ENCODE results near the gene PCCA. TPM values are rescaled to one million over a fixed set of nuclear protein-coding genes. Genes with fewer than 3 reads are reported as not detected.
A peak's percentile ranks its signal among the peaks of the same experiment; 100 is the strongest.

PCCA gene
- total RNA-seq, 1 donor from 2014 or later: 9.7 TPM

GRCh38 chr13:100388923-100389322 lies 300.0 kb downstream of the PCCA start:
- no peak overlapping the region for H3K4me3 Mint-ChIP-seq
- H3K4me1 Mint-ChIP-seq (ENCODE audit: low read depth): peaks cover 23% of the 10 kb centered on the region
- H3K27ac Mint-ChIP-seq: no peak overlapping the region
- no peaks in the 10 kb centered on the region for H3K9me3 Mint-ChIP-seq
- H3K36me3 Mint-ChIP-seq (ENCODE audit: low read depth): peaks cover 8% of the 10 kb centered on the region
- H3K27me3 Mint-ChIP-seq (ENCODE audit: insufficient read depth): no peaks in the 10 kb centered on the region
- intact Hi-C loops (cut with micrococcal nuclease): no loop called here
- no peak for DNase-seq (ENCODE audit: low spot score)

GRCh38 chr13:100389617-100390016 lies 300.7 kb downstream of the PCCA start:
- no peak overlapping the region for H3K4me3 Mint-ChIP-seq
- peaks cover 30% of the 10 kb centered on the region for H3K4me1 Mint-ChIP-seq (ENCODE audit: low read depth)
- H3K9me3 Mint-ChIP-seq: no peaks in the 10 kb centered on the region
- H3K27me3 Mint-ChIP-seq (ENCODE audit: insufficient read depth): no peaks in the 10 kb centered on the region
- no peak overlapping the region for H3K27ac Mint-ChIP-seq
- intact Hi-C loops (cut with micrococcal nuclease): loop anchor here (5.0 to 10.0 kb wide), 4 partner anchors 847 to 1235 kb away; partner anchors contain the start of gene TM9SF2
- no peak for DNase-seq (ENCODE audit: low spot score)
- peaks cover 8% of the 10 kb centered on the region for H3K36me3 Mint-ChIP-seq (ENCODE audit: low read depth)

- H3K9me3 Mint-ChIP-seq: no peaks in the 10 kb centered on the region
- DNase-seq (ENCODE audit: low spot score): peak; percentile 60
- intact Hi-C loops (cut with micrococcal nuclease): loop anchor here (2.0 to 10.0 kb wide), 5 partner anchors 58 to 1232 kb away; partner anchors contain the start of gene TM9SF2
- H3K27me3 Mint-ChIP-seq (ENCODE audit: insufficient read depth): no peaks in the 10 kb centered on the region
- peaks cover 38% of the 10 kb centered on the region for H3K4me1 Mint-ChIP-seq (ENCODE audit: low read depth)
- peaks cover 9% of the 10 kb centered on the region for H3K36me3 Mint-ChIP-seq (ENCODE audit: low read depth)
- peak overlapping the region; percentile 93 for H3K27ac Mint-ChIP-seq
- peak overlapping the region; percentile 53 for H3K4me3 Mint-ChIP-seq
These were observed 304.1 kb downstream of the PCCA start for GRCh38 chr13:100392709-100393630.

- peak; percentile 27 for DNase-seq (ENCODE audit: low spot score)
- Mint-ChIP-seq H3K36me3 (ENCODE audit: low read depth) (peaks cover 9% of the 10 kb centered on the region), H3K4me3 (peak overlapping the region; percentile 42), H3K9me3 (no peaks in the 10 kb centered on the region), H3K4me1 (ENCODE audit: low read depth) (peaks cover 38% of the 10 kb centered on the region), H3K27ac (peak overlapping the region; percentile 93), H3K27me3 (ENCODE audit: insufficient read depth) (no peaks in the 10 kb centered on the region)
- intact Hi-C loops (cut with micrococcal nuclease): loop anchor here (1.0 to 10.0 kb wide), 15 partner anchors 25 to 1231 kb away; partner anchors contain the start of genes CLYBL, PCCA, TM9SF2 and TMTC4
These were observed 305.3 kb downstream of the PCCA start for GRCh38 chr13:100394005-100394695.

- intact Hi-C loops (cut with micrococcal nuclease): loop anchor here (1.0 to 10.0 kb wide), 8 partner anchors 55 to 1229 kb away; partner anchors contain the start of genes CLYBL and TMTC4
- no peak overlapping the region for H3K27ac Mint-ChIP-seq
- no peak for DNase-seq (ENCODE audit: low spot score)
These were observed 306.9 kb downstream of the PCCA start for GRCh38 chr13:100395698-100396373.

GRCh38 chr13:100396776-100397175 lies 307.9 kb downstream of the PCCA start:
- Mint-ChIP-seq H3K36me3 (ENCODE audit: low read depth) (peaks cover 15% of the 10 kb centered on the region), H3K4me3 (no peak overlapping the region), H3K9me3 (peaks cover 3% of the 10 kb centered on the region), H3K27me3 (ENCODE audit: insufficient read depth) (no peaks in the 10 kb centered on the region), H3K4me1 (ENCODE audit: low read depth) (peaks cover 48% of the 10 kb centered on the region), H3K27ac (no peak overlapping the region)
- no peak for DNase-seq (ENCODE audit: low spot score)
- intact Hi-C loops (cut with micrococcal nuclease): loop anchor here (1.0 to 10.0 kb wide), 2 partner anchors 740 to 1228 kb away; no protein-coding TSS in a partner anchor

More at GRCh38 chr13:100395698-100396373, 306.9 kb downstream of the PCCA start:
- peaks cover 3% of the 10 kb centered on the region for H3K9me3 Mint-ChIP-seq
- H3K36me3 Mint-ChIP-seq (ENCODE audit: low read depth): peaks cover 12% of the 10 kb centered on the region
- H3K4me3 Mint-ChIP-seq: no peak overlapping the region
- H3K4me1 Mint-ChIP-seq (ENCODE audit: low read depth): peaks cover 46% of the 10 kb centered on the region
- no peaks in the 10 kb centered on the region for H3K27me3 Mint-ChIP-seq (ENCODE audit: insufficient read depth)

- H3K4me3 Mint-ChIP-seq: no peak overlapping the region
- H3K27ac Mint-ChIP-seq: no peak overlapping the region
- no peaks in the 10 kb centered on the region for H3K27me3 Mint-ChIP-seq (ENCODE audit: insufficient read depth)
- intact Hi-C loops (cut with micrococcal nuclease): loop anchor here (10.0 kb wide), 1 partner anchor 1227 kb away; no protein-coding TSS in a partner anchor
- H3K36me3 Mint-ChIP-seq (ENCODE audit: low read depth): peaks cover 17% of the 10 kb centered on the region
- no peak for DNase-seq (ENCODE audit: low spot score)
- peaks cover 7% of the 10 kb centered on the region for H3K9me3 Mint-ChIP-seq
- peaks cover 43% of the 10 kb centered on the region for H3K4me1 Mint-ChIP-seq (ENCODE audit: low read depth)
These were observed 308.7 kb downstream of the PCCA start for GRCh38 chr13:100397627-100398026.

GRCh38 chr13:100398360-100398759 lies 309.5 kb downstream of the PCCA start:
- Mint-ChIP-seq H3K9me3 (peaks cover 14% of the 10 kb centered on the region), H3K27me3 (ENCODE audit: insufficient read depth) (no peaks in the 10 kb centered on the region), H3K4me1 (ENCODE audit: low read depth) (peaks cover 42% of the 10 kb centered on the region), H3K36me3 (ENCODE audit: low read depth) (peaks cover 24% of the 10 kb centered on the region), H3K4me3 (no peak overlapping the region), H3K27ac (no peak overlapping the region)
- intact Hi-C loops (cut with micrococcal nuclease): loop anchor here (10.0 kb wide), 1 partner anchor 1226 kb away; no protein-coding TSS in a partner anchor
- no peak for DNase-seq (ENCODE audit: low spot score)

- no peak overlapping the region for H3K27ac Mint-ChIP-seq
- H3K9me3 Mint-ChIP-seq: peaks cover 25% of the 10 kb centered on the region
- H3K27me3 Mint-ChIP-seq (ENCODE audit: insufficient read depth): no peaks in the 10 kb centered on the region
- no peak for DNase-seq (ENCODE audit: low spot score)
- H3K4me3 Mint-ChIP-seq: no peak overlapping the region
- intact Hi-C loops (cut with micrococcal nuclease): loop anchor here (10.0 kb wide), 1 partner anchor 1225 kb away; no protein-coding TSS in a partner anchor
- H3K4me1 Mint-ChIP-seq (ENCODE audit: low read depth): peaks cover 36% of the 10 kb centered on the region
- H3K36me3 Mint-ChIP-seq (ENCODE audit: low read depth): peaks cover 34% of the 10 kb centered on the region
These were observed 310.6 kb downstream of the PCCA start for GRCh38 chr13:100399455-100399854.

GRCh38 chr13:100403675-100404074 lies 314.8 kb downstream of the PCCA start:
- H3K27me3 Mint-ChIP-seq (ENCODE audit: insufficient read depth): no peaks in the 10 kb centered on the region
- peaks cover 26% of the 10 kb centered on the region for H3K4me1 Mint-ChIP-seq (ENCODE audit: low read depth)
- DNase-seq (ENCODE audit: low spot score): no peak
- no peak overlapping the region for H3K27ac Mint-ChIP-seq
- intact Hi-C loops (cut with micrococcal nuclease): no loop called here
- peaks cover 41% of the 10 kb centered on the region for H3K36me3 Mint-ChIP-seq (ENCODE audit: low read depth)
- no peak overlapping the region for H3K4me3 Mint-ChIP-seq
- H3K9me3 Mint-ChIP-seq: peaks cover 54% of the 10 kb centered on the region

GRCh38 chr13:100409132-100409531 lies 320.2 kb downstream of the PCCA start:
- H3K4me1 Mint-ChIP-seq (ENCODE audit: low read depth): no peaks in the 10 kb centered on the region
- no peak overlapping the region for H3K4me3 Mint-ChIP-seq
- no peaks in the 10 kb centered on the region for H3K27me3 Mint-ChIP-seq (ENCODE audit: insufficient read depth)
- peaks cover 26% of the 10 kb centered on the region for H3K36me3 Mint-ChIP-seq (ENCODE audit: low read depth)
- intact Hi-C loops (cut with micrococcal nuclease): no loop called here
- H3K27ac Mint-ChIP-seq: no peak overlapping the region
- H3K9me3 Mint-ChIP-seq: peaks cover 63% of the 10 kb centered on the region
- no peak for DNase-seq (ENCODE audit: low spot score)

GRCh38 chr13:100423375-100423774 lies 334.5 kb downstream of the PCCA start:
- H3K9me3 Mint-ChIP-seq: peaks cover 9% of the 10 kb centered on the region
- peaks cover 13% of the 10 kb centered on the region for H3K36me3 Mint-ChIP-seq (ENCODE audit: low read depth)
- DNase-seq (ENCODE audit: low spot score): no peak
- H3K27me3 Mint-ChIP-seq (ENCODE audit: insufficient read depth): no peaks in the 10 kb centered on the region
- H3K27ac Mint-ChIP-seq: peak overlapping the region; percentile 33
- peaks cover 18% of the 10 kb centered on the region for H3K4me1 Mint-ChIP-seq (ENCODE audit: low read depth)
- no peak overlapping the region for H3K4me3 Mint-ChIP-seq
- intact Hi-C loops (cut with micrococcal nuclease): no loop called here

Data from activated T-helper 1 cell treated with anti-CD3 and anti-CD28 coated beads, Interleukin-12 subunit alpha, Interleukin-12 subunit beta, Interleukin-2, Interleukin-4 antibody, amounts not matched to agents 30 ng/mL and 10 ng/mL and 1 ng/mL, durations not matched to agents 14 hours and 24 hours and 36 hours (primary cell).